Stomach smooth muscle (tissue), 2 donors: Measurements from ENCODE around the gene NCLN.

Experiments used
- H3K27ac ChIP-seq: one replicate; pipeline ENCODE4 v1.7.0; 2013; ENCODE audit warnings: mild to moderate bottlenecking, low read length, inconsistent platforms
- H3K27me3 ChIP-seq, 2 donors: one replicate each; pipeline ENCODE4 v1.7.0; 2013; ENCODE audit warnings: low read length in 2 of 2; ENCODE audit not compliant: insufficient read depth in 2 of 2, control insufficient read depth in 1 of 2
- H3K36me3 ChIP-seq, 2 donors: one replicate each; pipeline ENCODE4 v1.7.0; 2013; ENCODE audit warnings: low read length in 2 of 2; ENCODE audit not compliant: control insufficient read depth in 2 of 2, insufficient read depth in 2 of 2
- H3K4me1 ChIP-seq: one replicate; pipeline ENCODE4 v1.7.0; 2013; ENCODE audit warnings: low read length; ENCODE audit not compliant: control insufficient read depth, insufficient read depth
- H3K4me3 ChIP-seq, 2 donors: one replicate each; pipeline ENCODE4 v1.7.0; 2013; ENCODE audit warnings: low read length in 2 of 2
- H3K9ac ChIP-seq, 2 donors: one replicate each; pipeline ENCODE4 v1.7.0; 2013; ENCODE audit warnings: low read length in 2 of 2, mild to moderate bottlenecking in 1 of 2
- H3K9me3 ChIP-seq, 2 donors: one replicate each; pipeline ENCODE4 v1.7.0; 2013; ENCODE audit warnings: low read length in 2 of 2; ENCODE audit not compliant: control insufficient read depth in 2 of 2
- donor health status: healthy.
- donor health status: Pancreatic carcinoma.

Gene NCLN

GRCh38 chr19:3185461-3186159 is at the start of gene NCLN:
TSS of gene NCLN (plus strand) at chr19:3185930. CDS start at chr19:3186031, 101 bp downstream.
- peak within 1 kb of the TSS; percentile 79 for H3K27ac ChIP-seq
- no peaks in the 10 kb centered on the region for H3K36me3 ChIP-seq
- peak within 1 kb of the TSS; percentile 74 to 80 for H3K9ac ChIP-seq
- no peaks in the 10 kb centered on the region for H3K9me3 ChIP-seq
- no peaks in the 10 kb centered on the region for H3K27me3 ChIP-seq
- H3K4me3 ChIP-seq: peak within 1 kb of the TSS; percentile 84 to 91
- peaks cover 26% of the 10 kb centered on the region for H3K4me1 ChIP-seq

GRCh38 chr19:3135961-3136683 is 49.6 kb upstream of the NCLN start, which contains the start of gene GNA15:
TSS of gene GNA15 (plus strand) at chr19:3136033. CDS start at chr19:3136451, 418 bp downstream.
- Histone ChIP-seq H3K27ac (no peak within 1 kb of the TSS), H3K9me3 (peaks cover 0 to 2% of the 10 kb centered on the region in 2 donors), H3K4me1 (peaks cover 4% of the 10 kb centered on the region), H3K9ac (no peak within 1 kb of the TSS), H3K4me3 (no peak within 1 kb of the TSS), H3K27me3 (peaks cover 0 to 2% of the 10 kb centered on the region in 2 donors), H3K36me3 (no peaks in the 10 kb centered on the region)

DNA sequence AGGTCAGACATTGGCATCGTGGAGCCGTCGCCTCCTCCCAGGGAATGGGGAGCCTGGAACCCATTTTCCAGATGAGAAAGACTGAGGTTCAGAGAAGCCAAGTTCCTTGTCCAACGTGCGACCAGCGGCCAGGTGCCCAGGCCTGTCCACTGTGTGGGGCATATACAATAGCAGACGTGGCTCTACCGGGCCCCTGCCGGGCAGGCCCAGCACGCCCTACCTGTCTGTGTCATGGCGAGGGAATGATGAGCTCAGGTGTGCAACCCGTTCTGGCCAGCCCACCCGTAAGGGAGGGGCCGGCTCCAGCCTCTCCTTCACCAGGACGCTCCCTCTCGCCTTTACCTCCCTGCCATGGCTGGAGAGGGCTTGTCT is 49.1 kb upstream of the NCLN start:
- no peak overlapping the region for H3K9ac ChIP-seq
- no peak overlapping the region for H3K27ac ChIP-seq
- peaks cover 4% of the 10 kb centered on the region for H3K4me1 ChIP-seq
- no peaks in the 10 kb centered on the region for H3K36me3 ChIP-seq
- peaks cover 0 to 2% of the 10 kb centered on the region in 2 donors for H3K27me3 ChIP-seq
- H3K9me3 ChIP-seq: peaks cover 0 to 2% of the 10 kb centered on the region in 2 donors
- H3K4me3 ChIP-seq: no peak overlapping the region

GRCh38 chr19:3137119-3137518 is 48.6 kb upstream of the NCLN start:
- H3K27ac ChIP-seq: no peak overlapping the region
- no peaks in the 10 kb centered on the region for H3K36me3 ChIP-seq
- peaks cover 0 to 2% of the 10 kb centered on the region in 2 donors for H3K9me3 ChIP-seq
- peaks cover 0 to 2% of the 10 kb centered on the region in 2 donors for H3K27me3 ChIP-seq
- no peak overlapping the region for H3K4me3 ChIP-seq
- no peak overlapping the region for H3K9ac ChIP-seq
- peaks cover 4% of the 10 kb centered on the region for H3K4me1 ChIP-seq

- H3K27ac ChIP-seq: no peak overlapping the region
- H3K4me1 ChIP-seq: peaks cover 4% of the 10 kb centered on the region
- no peaks in the 10 kb centered on the region for H3K36me3 ChIP-seq
- no peak overlapping the region for H3K9ac ChIP-seq
- peaks cover 0 to 2% of the 10 kb centered on the region in 2 donors for H3K27me3 ChIP-seq
- no peak overlapping the region for H3K4me3 ChIP-seq
- H3K9me3 ChIP-seq: peaks cover 0 to 2% of the 10 kb centered on the region in 2 donors
Measured at GRCh38 chr19:3138268-3138667, 47.5 kb upstream of the NCLN start.

DNA sequence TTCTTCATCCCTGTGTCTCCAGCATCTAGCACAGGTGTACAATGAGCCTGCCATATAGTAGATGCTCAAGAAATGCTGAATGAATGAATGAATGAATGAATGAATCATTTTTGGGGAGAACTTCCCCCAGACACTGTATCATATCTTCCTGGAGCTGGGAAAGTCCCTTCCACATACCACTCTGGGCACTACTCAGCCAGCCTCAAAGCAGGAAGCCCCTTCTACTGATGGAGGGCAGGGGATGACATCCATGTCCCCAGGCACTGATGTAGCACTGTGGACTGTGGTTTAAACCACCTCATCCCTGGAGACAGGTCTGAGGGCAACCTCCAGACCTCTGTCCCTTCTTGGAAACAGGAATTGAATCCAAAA is 45.1 kb upstream of the NCLN start:
- peaks cover 0 to 2% of the 10 kb centered on the region in 2 donors for H3K9me3 ChIP-seq
- peaks cover 4% of the 10 kb centered on the region for H3K4me1 ChIP-seq
- H3K27ac ChIP-seq: no peak overlapping the region
- no peak overlapping the region for H3K4me3 ChIP-seq
- no peak overlapping the region for H3K9ac ChIP-seq
- H3K36me3 ChIP-seq: no peaks in the 10 kb centered on the region
- H3K27me3 ChIP-seq: no peaks in the 10 kb centered on the region

DNA sequence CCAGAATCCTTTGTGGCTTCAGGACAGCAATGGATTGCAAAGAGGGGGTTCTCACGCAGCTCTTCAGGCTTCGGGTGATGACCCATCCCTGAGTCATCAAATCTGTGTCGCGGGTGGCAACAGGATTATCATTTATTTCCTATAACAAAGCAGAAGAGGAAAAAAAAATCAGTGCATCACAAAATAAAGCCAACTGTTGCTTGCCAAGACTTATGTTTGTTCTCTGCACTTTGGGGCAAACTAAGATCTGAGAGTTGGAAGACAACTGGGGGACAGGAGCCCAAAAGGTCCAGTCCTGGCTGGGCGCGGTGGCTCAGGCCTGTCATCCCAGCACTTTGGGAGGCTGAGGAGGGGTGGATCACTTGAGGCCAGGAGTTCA is 43.4 kb upstream of the NCLN start:
- Histone ChIP-seq H3K4me1 (no peaks in the 10 kb centered on the region), H3K9me3 (peaks cover 0 to 2% of the 10 kb centered on the region in 2 donors), H3K9ac (no peak overlapping the region), H3K4me3 (no peak overlapping the region), H3K36me3 (no peaks in the 10 kb centered on the region), H3K27me3 (no peaks in the 10 kb centered on the region), H3K27ac (no peak overlapping the region)

DNA sequence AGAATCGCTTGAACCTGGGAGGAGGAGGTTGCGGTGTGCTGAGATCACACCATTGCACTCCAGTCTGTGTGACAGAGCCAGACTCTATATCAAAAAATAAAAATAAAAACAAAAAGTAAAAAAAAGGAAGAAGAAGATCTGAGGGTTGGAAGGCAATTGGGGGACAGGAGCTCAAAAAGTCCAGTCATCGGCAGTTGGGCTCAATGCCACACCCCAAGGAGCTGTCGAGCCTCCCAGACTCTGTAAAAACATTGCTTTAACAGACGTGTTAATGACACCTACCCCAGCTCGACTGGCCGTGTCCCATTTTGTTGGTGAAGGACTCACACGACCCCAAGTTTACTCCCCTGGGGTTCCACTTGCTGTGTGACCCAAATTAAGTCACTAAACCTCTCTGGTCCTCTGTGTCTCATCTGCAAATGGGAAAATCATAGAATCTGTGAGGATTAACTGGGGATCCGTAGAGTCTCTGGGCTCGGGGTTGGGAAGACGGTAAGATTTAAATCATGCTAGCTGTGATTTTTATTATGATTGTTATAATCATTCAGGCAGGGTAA is 42.9 kb upstream of the NCLN start:
- H3K36me3 ChIP-seq: no peaks in the 10 kb centered on the region
- H3K4me1 ChIP-seq: no peaks in the 10 kb centered on the region
- no peak overlapping the region for H3K4me3 ChIP-seq
- no peaks in the 10 kb centered on the region for H3K27me3 ChIP-seq
- H3K9ac ChIP-seq: no peak overlapping the region
- H3K27ac ChIP-seq: no peak overlapping the region
- peaks cover 0 to 2% of the 10 kb centered on the region in 2 donors for H3K9me3 ChIP-seq

GRCh38 chr19:3145909-3146676 is 39.6 kb upstream of the NCLN start:
- Histone ChIP-seq H3K9ac (no peak overlapping the region), H3K9me3 (no peaks in the 10 kb centered on the region), H3K4me3 (no peak overlapping the region), H3K27me3 (peaks cover 0 to 10% of the 10 kb centered on the region in 2 donors), H3K36me3 (no peaks in the 10 kb centered on the region), H3K4me1 (no peaks in the 10 kb centered on the region), H3K27ac (no peak overlapping the region)

- H3K27ac ChIP-seq: no peak overlapping the region
- peaks cover 0 to 10% of the 10 kb centered on the region in 2 donors for H3K27me3 ChIP-seq
- no peaks in the 10 kb centered on the region for H3K4me1 ChIP-seq
- no peaks in the 10 kb centered on the region for H3K9me3 ChIP-seq
- H3K9ac ChIP-seq: no peak overlapping the region
- H3K36me3 ChIP-seq: no peaks in the 10 kb centered on the region
- H3K4me3 ChIP-seq: no peak overlapping the region
Measured at GRCh38 chr19:3146677-3147100, 39.0 kb upstream of the NCLN start.
